ENCODE measurements around the gene RPS6KA5. TPM values are rescaled to one million over a fixed set of nuclear protein-coding genes. Genes with fewer than 3 reads are reported as not detected.

The RPS6KA5 gene
- total RNA-seq, 1 experiment from 2014 or later: 3.8 TPM

- Histone ChIP-seq H2BK15ac (ENCODE audit: low read depth, low read length) (no peak overlapping the region), H3K4ac (ENCODE audit: low read depth, low read length) (no peak overlapping the region), H3K18ac (ENCODE audit: insufficient read length, low read depth, low read length) (no peak overlapping the region), H2BK5ac (ENCODE audit: insufficient read length, low read length) (no peak overlapping the region), H3K27me3 (ENCODE audit: insufficient read depth, low read length) (no peaks in the 10 kb centered on the region), H3T11ph (ENCODE audit: low read length) (no peak overlapping the region), H3K23me2 (ENCODE audit: insufficient read length, low read depth, low read length, poor library complexity, severe bottlenecking) (peaks cover 11% of the 10 kb centered on the region), H3K27ac (ENCODE audit: insufficient read length, low read depth, low read length) (no peak overlapping the region), H4K8ac (replicated peaks; ENCODE audit: insufficient read length, low read depth, low read length) (no peak overlapping the region), H2AFZ (ENCODE audit: low read length) (no peak overlapping the region), H2AK5ac (ENCODE audit: insufficient read length, low read length) (no peak overlapping the region), H2BK20ac (ENCODE audit: low read depth, low read length, poor library complexity, severe bottlenecking) (no peak overlapping the region), H4K20me1 (ENCODE audit: control insufficient read depth, insufficient read depth, insufficient read length) (no peaks in the 10 kb centered on the region), H3K79me2 (ENCODE audit: insufficient read depth, low read length) (no peaks in the 10 kb centered on the region), H3K56ac (ENCODE audit: insufficient read length, low read depth, low read length) (no peak overlapping the region), H4K91ac (ENCODE audit: insufficient read length, low read depth, low read length) (no peak overlapping the region), H3K23ac (ENCODE audit: insufficient read length, low read depth, low read length) (no peak overlapping the region), H2BK12ac (ENCODE audit: insufficient read length, low read depth, low read length) (no peak overlapping the region), H4K5ac (ENCODE audit: insufficient read length, low read depth, low read length) (no peak overlapping the region), H3K9me3 (ENCODE audit: control insufficient read depth, low read depth, low read length) (no peaks in the 10 kb centered on the region), H3K14ac (ENCODE audit: insufficient read depth, low read length) (no peak overlapping the region), H3K4me1 (ENCODE audit: insufficient read depth, low read length) (no peaks in the 10 kb centered on the region; the same call in 1 of the 2 replicates), H3K9ac (ENCODE audit: extremely low read depth, insufficient read length, low read length) (no peak overlapping the region), H3K4me2 (ENCODE audit: insufficient read depth, insufficient read length, low read length) (no peak overlapping the region), H2BK120ac (ENCODE audit: low read depth, low read length, poor library complexity, severe bottlenecking) (no peak overlapping the region), H3K79me1 (ENCODE audit: insufficient read depth, low read depth, low read length, poor library complexity, severe bottlenecking) (no peaks in the 10 kb centered on the region)
- Mint-ChIP-seq H3K27me3 (ENCODE audit: low read depth) (no peaks in the 10 kb centered on the region), H3K36me3 (ENCODE audit: insufficient read depth in 1 of 3, low read depth in 3 of 3) (no peaks in the 10 kb centered on the region), H3K4me3 (no peak overlapping the region), H3K9me3 (no peaks in the 10 kb centered on the region), H3K27ac (no peak overlapping the region), H3K4me1 (peaks cover 0 to 2% of the 10 kb centered on the region in 2 experiments; a peak in 1 of 4 replicates)
- WGBS (ENCODE audit: extremely low coverage, insufficient read length, low lambda C conversion rate): no CpG with 5 or more reads among the region's 2 CpGs
- no peak for TF ChIP-seq CTCF (conservative IDR thresholded peaks at IDR 0.05)
- DNase-seq: no peak
Observed at GRCh38 chr14:91062600-91062999, 2.2 kb upstream of the RPS6KA5 start.
